NB4 (cell line): ENCODE measurements around the gene REL.

Experiments
- DNase-seq: peaks from one replicate; pipeline ENCODE4 v3.0.0; 2010; ENCODE audit warnings: low read depth
- H3K4me3 ChIP-seq: one replicate; pipeline ENCODE4 v1.5.1; 2011; ENCODE audit warnings: mild to moderate bottlenecking, low read depth, low read length, moderate library complexity
- MYC ChIP-seq: IDR thresholded peaks from 2 replicates; pipeline ENCODE4 v1.6.1; 2011; ENCODE audit warnings: low read depth, low read length
- POLR2A ChIP-seq: IDR thresholded peaks from 2 replicates; pipeline ENCODE4 v1.6.1; 2011; ENCODE audit warnings: mild to moderate bottlenecking; ENCODE audit not compliant: insufficient read length; ENCODE audit errors: extremely low read depth
- TF ChIP-seq, protein P1 (sequence below): IDR thresholded peaks from 2 replicates; pipeline ENCODE4 v1.6.1; 2011; ENCODE audit warnings: low read depth, low read length
- TF ChIP-seq, protein P2 (sequence below): IDR thresholded peaks from one replicate; pipeline ENCODE4 v1.5.1; 2012; ENCODE audit warnings: low read depth, low read length

REL gene

DNA sequence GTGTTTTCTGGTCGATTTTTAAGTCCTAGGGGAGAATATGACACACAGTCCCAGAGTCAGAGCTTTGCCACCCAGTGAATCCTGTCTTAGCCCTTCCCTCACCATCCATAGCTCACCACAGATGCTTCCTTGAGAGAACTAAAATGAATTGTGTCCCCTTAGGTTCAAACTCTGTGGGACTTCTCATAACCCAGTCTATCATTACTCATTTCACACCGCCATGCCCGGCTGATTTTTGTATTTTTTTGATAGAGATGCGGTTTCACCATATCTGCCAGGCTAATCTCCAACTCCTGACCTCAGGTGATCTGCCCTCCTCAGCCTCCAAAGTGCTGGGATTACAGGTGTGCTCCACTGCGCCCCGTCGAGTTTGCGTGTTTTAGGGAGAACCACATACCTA lies 66.8 kb downstream of the REL start:
- DNase-seq: no peak
- TF ChIP-seq, protein P1, sequence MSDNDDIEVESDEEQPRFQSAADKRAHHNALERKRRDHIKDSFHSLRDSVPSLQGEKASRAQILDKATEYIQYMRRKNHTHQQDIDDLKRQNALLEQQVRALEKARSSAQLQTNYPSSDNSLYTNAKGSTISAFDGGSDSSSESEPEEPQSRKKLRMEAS: no peak
- TF ChIP-seq MYC (no peak), POLR2A (no peak)
- TF ChIP-seq, protein P2, sequence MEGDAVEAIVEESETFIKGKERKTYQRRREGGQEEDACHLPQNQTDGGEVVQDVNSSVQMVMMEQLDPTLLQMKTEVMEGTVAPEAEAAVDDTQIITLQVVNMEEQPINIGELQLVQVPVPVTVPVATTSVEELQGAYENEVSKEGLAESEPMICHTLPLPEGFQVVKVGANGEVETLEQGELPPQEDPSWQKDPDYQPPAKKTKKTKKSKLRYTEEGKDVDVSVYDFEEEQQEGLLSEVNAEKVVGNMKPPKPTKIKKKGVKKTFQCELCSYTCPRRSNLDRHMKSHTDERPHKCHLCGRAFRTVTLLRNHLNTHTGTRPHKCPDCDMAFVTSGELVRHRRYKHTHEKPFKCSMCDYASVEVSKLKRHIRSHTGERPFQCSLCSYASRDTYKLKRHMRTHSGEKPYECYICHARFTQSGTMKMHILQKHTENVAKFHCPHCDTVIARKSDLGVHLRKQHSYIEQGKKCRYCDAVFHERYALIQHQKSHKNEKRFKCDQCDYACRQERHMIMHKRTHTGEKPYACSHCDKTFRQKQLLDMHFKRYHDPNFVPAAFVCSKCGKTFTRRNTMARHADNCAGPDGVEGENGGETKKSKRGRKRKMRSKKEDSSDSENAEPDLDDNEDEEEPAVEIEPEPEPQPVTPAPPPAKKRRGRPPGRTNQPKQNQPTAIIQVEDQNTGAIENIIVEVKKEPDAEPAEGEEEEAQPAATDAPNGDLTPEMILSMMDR: no peak
- no peak overlapping the region for H3K4me3 ChIP-seq

DNA sequence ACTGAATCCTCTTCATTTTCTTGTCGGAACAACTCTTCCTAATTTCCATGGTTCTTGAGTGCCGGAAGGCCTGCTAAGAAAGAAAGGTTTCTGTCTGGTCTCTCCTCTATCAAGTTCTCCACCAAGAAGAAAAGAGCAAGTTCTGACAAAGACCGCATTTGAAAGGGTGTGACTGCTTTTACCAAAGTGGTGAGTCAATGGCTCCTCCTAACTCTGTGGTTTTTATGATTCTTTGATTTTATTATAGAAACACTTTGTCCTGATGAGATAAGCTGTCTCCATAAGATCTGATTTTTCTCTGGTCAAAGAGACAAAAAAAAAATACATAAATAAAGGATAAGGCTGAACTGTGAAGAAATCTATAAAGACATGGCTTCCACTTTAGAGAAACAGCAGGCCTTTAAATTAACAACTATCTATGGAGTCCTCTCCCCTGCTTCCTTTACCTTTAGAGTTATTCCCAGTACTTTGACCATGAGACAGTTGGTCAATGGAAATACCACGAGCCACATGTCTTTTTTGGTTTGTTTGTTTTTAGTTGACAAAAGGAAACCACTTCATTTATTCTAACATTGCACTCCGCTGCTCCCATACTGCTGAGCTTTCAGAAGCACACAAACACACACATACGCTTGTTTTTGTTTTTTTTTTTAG lies 67.7 kb downstream of the REL start:
- DNase-seq: no peak
- no peak for TF ChIP-seq MYC
- TF ChIP-seq, protein P2: no peak
- TF ChIP-seq, protein P1: no peak
- TF ChIP-seq POLR2A: no peak
- no peak overlapping the region for H3K4me3 ChIP-seq

DNA sequence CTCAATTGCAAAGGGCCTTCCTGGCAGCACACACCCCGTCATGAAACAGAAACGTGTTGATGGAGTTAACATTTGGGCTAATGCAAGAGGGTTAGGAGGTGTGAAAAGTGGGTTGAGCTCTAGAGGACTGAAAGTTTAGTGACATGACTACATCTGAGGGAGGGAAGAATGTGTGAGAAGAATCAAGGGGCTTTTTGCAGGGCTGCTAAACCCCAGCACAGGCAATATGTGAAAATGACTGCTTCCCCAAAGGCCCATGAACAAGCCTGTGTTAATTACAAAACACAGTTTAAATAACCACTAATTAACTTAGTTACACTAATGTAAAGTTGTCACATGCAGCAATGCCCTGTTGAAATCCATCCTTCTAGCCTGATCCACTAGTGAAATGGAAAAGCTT lies 72.8 kb downstream of the REL start:
- no peak for DNase-seq
- H3K4me3 ChIP-seq: no peak overlapping the region
- TF ChIP-seq, protein P2: no peak
- TF ChIP-seq POLR2A (no peak), MYC (no peak)
- TF ChIP-seq, protein P1: no peak

DNA sequence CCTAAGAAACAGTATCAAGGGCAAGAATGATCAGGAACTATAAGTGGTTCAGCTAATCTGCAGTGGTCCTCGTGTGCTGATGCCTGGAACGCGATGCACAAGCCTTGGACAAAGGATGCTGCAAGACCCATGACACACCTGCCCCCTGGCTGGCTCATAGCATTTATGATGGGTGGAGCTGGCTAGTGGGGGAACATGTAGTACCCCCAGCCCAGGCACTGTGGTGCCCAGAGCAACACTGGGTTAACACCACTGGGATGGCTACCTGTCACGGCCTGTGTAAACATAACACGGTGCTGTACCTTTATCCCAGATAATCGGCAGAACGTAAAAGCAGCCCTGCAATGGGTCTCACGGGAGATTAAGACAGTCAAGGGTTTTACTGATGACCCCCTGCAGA lies 75.8 kb downstream of the REL start:
- no peak for TF ChIP-seq MYC
- TF ChIP-seq, protein P1: no peak
- no peak for TF ChIP-seq POLR2A
- TF ChIP-seq, protein P2: no peak

DNA sequence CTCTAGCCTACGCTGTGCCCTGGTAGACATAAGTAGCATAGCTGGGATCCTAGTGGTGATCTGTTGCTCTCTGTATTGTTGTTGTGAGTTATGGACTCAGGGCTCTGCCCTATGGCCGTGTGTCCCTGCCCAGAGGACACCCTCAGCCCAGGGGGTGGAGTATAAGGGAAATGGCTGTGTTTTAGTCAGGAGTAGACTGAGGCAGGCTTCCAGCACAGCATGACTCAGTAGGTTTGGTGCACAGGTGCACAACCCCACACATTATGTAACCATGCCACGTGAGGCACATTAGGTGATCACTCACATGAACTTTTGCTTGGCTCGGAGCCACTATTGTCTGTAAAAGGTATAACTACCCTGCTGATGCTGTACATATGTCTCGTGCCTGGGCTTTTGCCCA lies 76.3 kb downstream of the REL start:
- TF ChIP-seq POLR2A (no peak), MYC (no peak)
- TF ChIP-seq, protein P2: no peak
- TF ChIP-seq, protein P1: no peak
- no peak overlapping the region for H3K4me3 ChIP-seq
- DNase-seq: no peak

More for the DNA sequence above, 75.8 kb downstream of the REL start:
- DNase-seq: no peak
- H3K4me3 ChIP-seq: no peak overlapping the region

DNA sequence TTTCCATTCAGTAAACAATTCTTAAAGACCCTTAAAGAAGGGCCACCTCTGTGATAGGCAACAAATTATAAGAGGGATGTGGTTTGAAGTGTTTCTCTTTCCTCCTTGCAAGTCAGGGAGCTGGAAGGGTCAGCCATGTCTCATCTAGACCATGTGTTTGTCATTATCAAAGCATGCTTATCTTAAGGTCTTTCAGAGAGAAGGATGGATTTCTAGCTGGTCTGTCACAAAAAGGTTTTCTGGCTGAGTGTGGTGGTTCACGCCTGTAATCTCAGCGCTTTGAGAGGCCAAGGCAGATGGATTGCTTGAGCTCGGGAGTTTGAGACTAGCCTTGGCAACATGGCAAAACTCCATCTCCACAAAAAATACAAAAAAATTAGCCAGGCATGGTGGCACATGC lies 77.0 kb downstream of the REL start:
- TF ChIP-seq, protein P2: no peak
- TF ChIP-seq MYC (no peak), POLR2A (no peak)
- TF ChIP-seq, protein P1: no peak
- no peak for DNase-seq
- H3K4me3 ChIP-seq: no peak overlapping the region
